ENCODE data around the gene CLDN22.

- TF ChIP-seq ELK4 (IDR thresholded peaks at IDR 0.05; ENCODE audit: borderline replicate concordance, low read depth, low read length) (no peak), KLF10 (tag by site-specific recombination; IDR thresholded peaks at IDR 0.05) (no peak), TCF7L2 (IDR thresholded peaks at IDR 0.05; ENCODE audit: borderline replicate concordance, low read depth, low read length) (no peak), ZNF596 (tag by site-specific recombination; IDR thresholded peaks at IDR 0.05) (no peak), ZNF677 (tag by site-specific recombination; IDR thresholded peaks at IDR 0.05) (no peak), ZNF670 (tag by site-specific recombination; IDR thresholded peaks at IDR 0.05; ENCODE audit: low read depth) (no peak), ZNF140 (tag by site-specific recombination; IDR thresholded peaks at IDR 0.05) (no peak), ZNF394 (tag by site-specific recombination; IDR thresholded peaks at IDR 0.05; ENCODE audit: borderline replicate concordance) (no peak), PRDM10 (tag by site-specific recombination; IDR thresholded peaks at IDR 0.05) (no peak), YY1 (tag by site-specific recombination; IDR thresholded peaks at IDR 0.05) (no peak)
- TF ChIP-seq, protein P1, sequence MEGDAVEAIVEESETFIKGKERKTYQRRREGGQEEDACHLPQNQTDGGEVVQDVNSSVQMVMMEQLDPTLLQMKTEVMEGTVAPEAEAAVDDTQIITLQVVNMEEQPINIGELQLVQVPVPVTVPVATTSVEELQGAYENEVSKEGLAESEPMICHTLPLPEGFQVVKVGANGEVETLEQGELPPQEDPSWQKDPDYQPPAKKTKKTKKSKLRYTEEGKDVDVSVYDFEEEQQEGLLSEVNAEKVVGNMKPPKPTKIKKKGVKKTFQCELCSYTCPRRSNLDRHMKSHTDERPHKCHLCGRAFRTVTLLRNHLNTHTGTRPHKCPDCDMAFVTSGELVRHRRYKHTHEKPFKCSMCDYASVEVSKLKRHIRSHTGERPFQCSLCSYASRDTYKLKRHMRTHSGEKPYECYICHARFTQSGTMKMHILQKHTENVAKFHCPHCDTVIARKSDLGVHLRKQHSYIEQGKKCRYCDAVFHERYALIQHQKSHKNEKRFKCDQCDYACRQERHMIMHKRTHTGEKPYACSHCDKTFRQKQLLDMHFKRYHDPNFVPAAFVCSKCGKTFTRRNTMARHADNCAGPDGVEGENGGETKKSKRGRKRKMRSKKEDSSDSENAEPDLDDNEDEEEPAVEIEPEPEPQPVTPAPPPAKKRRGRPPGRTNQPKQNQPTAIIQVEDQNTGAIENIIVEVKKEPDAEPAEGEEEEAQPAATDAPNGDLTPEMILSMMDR (tag by site-specific recombination; IDR thresholded peaks at IDR 0.05), result no peak
- TF ChIP-seq, protein P2, sequence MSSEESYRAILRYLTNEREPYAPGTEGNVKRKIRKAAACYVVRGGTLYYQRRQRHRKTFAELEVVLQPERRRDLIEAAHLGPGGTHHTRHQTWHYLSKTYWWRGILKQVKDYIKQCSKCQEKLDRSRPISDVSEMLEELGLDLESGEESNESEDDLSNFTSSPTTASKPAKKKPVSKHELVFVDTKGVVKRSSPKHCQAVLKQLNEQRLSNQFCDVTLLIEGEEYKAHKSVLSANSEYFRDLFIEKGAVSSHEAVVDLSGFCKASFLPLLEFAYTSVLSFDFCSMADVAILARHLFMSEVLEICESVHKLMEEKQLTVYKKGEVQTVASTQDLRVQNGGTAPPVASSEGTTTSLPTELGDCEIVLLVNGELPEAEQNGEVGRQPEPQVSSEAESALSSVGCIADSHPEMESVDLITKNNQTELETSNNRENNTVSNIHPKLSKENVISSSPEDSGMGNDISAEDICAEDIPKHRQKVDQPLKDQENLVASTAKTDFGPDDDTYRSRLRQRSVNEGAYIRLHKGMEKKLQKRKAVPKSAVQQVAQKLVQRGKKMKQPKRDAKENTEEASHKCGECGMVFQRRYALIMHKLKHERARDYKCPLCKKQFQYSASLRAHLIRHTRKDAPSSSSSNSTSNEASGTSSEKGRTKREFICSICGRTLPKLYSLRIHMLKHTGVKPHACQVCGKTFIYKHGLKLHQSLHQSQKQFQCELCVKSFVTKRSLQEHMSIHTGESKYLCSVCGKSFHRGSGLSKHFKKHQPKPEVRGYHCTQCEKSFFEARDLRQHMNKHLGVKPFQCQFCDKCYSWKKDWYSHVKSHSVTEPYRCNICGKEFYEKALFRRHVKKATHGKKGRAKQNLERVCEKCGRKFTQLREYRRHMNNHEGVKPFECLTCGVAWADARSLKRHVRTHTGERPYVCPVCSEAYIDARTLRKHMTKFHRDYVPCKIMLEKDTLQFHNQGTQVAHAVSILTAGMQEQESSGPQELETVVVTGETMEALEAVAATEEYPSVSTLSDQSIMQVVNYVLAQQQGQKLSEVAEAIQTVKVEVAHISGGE (tag by site-specific recombination; conservative IDR thresholded peaks at IDR 0.05; ENCODE audit: low read depth), result no peak
These were observed 7.2 kb downstream of the CLDN22 start for GRCh38 chr4:183312841-183313240.
